Trophoblast cell (in vitro differentiated cells and primary cell): ENCODE results near the gene RAB35.

Source experiments
- DNase-seq, 2 donors: peaks; one replicate each; pipeline ENCODE4 v3.0.0-alpha.2; 2016
- H2AFZ ChIP-seq: 2 replicates; pipeline ENCODE4 v1.6.1; 2013; ENCODE audit warnings: low read length, moderate library complexity, mild to moderate bottlenecking; ENCODE audit not compliant: insufficient read depth, poor library complexity
- H2AK5ac ChIP-seq: 2 replicates; pipeline ENCODE4 v1.6.1; 2013; ENCODE audit warnings: mild to moderate bottlenecking, low read length
- H2BK120ac ChIP-seq: 2 replicates; pipeline ENCODE4 v1.6.1; 2013; ENCODE audit warnings: low read length, mild to moderate bottlenecking, moderate library complexity; ENCODE audit not compliant: insufficient read depth, poor library complexity
- H2BK12ac ChIP-seq: 2 replicates; pipeline ENCODE4 v1.6.1; 2013; ENCODE audit warnings: mild to moderate bottlenecking, low read length, moderate library complexity
- H2BK5ac ChIP-seq: 2 replicates; pipeline ENCODE4 v1.6.1; 2013; ENCODE audit warnings: low read length, low read depth, moderate library complexity, mild to moderate bottlenecking; ENCODE audit not compliant: poor library complexity
- H3K14ac ChIP-seq: 2 replicates; pipeline ENCODE4 v1.6.1; 2013; ENCODE audit warnings: mild to moderate bottlenecking, low read length
- H3K18ac ChIP-seq: 2 replicates; pipeline ENCODE4 v1.6.1; 2013; ENCODE audit warnings: mild to moderate bottlenecking, low read length
- H3K23ac ChIP-seq: 2 replicates; pipeline ENCODE4 v1.6.1; 2013; ENCODE audit warnings: low read length
- H3K27ac ChIP-seq: 2 replicates; pipeline ENCODE4 v1.5.1; 2013; ENCODE audit warnings: low read depth, mild to moderate bottlenecking, inconsistent platforms, low read length, moderate library complexity
- H3K27me3 ChIP-seq: 2 replicates; pipeline ENCODE4 v1.6.1; 2013; ENCODE audit warnings: inconsistent platforms, mild to moderate bottlenecking, low read length, moderate library complexity; ENCODE audit not compliant: insufficient read depth
- H3K36me3 ChIP-seq, 2 experiments: 1 replicate in 1 of 2; 2 replicates in 1 of 2; pipeline ENCODE4 v1.6.1; 2013; ENCODE audit warnings: low read length in 2 of 2, mild to moderate bottlenecking in 2 of 2, moderate library complexity in 1 of 2; ENCODE audit not compliant: insufficient read depth in 2 of 2, control insufficient read depth in 1 of 2
- H3K4ac ChIP-seq: 2 replicates; pipeline ENCODE4 v1.6.1; 2013; ENCODE audit warnings: low read depth, mild to moderate bottlenecking, low read length, moderate library complexity
- H3K4me1 ChIP-seq, 2 experiments: 1 replicate in 1 of 2; 2 replicates in 1 of 2; pipeline ENCODE4 v1.6.1; 2013; ENCODE audit warnings: low read length in 2 of 2, mild to moderate bottlenecking in 2 of 2, moderate library complexity in 1 of 2; ENCODE audit not compliant: insufficient read depth in 2 of 2, control insufficient read depth in 1 of 2
- H3K4me2 ChIP-seq: 2 replicates; pipeline ENCODE4 v1.6.1; 2013; ENCODE audit warnings: inconsistent platforms, mild to moderate bottlenecking, low read length, moderate library complexity
- H3K4me3 ChIP-seq: 2 replicates; pipeline ENCODE4 v1.5.1; 2013; ENCODE audit warnings: mild to moderate bottlenecking, low read depth, low read length, inconsistent platforms
- H3K79me1 ChIP-seq: one replicate; pipeline ENCODE4 v1.6.1; 2013; ENCODE audit warnings: low read length
- H3K79me2 ChIP-seq: 2 replicates; pipeline ENCODE4 v1.6.1; 2013; ENCODE audit warnings: low read length, mild to moderate bottlenecking; ENCODE audit not compliant: control insufficient read depth, insufficient read depth, poor library complexity
- H3K9ac ChIP-seq: 2 replicates; pipeline ENCODE4 v1.6.1; 2013; ENCODE audit warnings: mild to moderate bottlenecking, low read length
- H3K9me3 ChIP-seq: 2 replicates; pipeline ENCODE4 v1.6.1; 2013; ENCODE audit warnings: low read depth, mild to moderate bottlenecking, control low read depth, inconsistent platforms, low read length; ENCODE audit not compliant: insufficient read depth
- H4K12ac ChIP-seq: 2 replicates; pipeline ENCODE4 v1.6.1; 2013; ENCODE audit warnings: low read depth, mild to moderate bottlenecking, low read length, moderate library complexity
- H4K8ac ChIP-seq: 2 replicates; pipeline ENCODE4 v1.6.1; 2013; ENCODE audit warnings: low read depth, mild to moderate bottlenecking, low read length, moderate library complexity
- H4K91ac ChIP-seq: one replicate; pipeline ENCODE4 v1.6.1; 2013; ENCODE audit warnings: low read depth, mild to moderate bottlenecking, low read length, moderate library complexity
- WGBS: extraction: QIAGEN DNeasy Blood & Tissue Kit; methylation state at CpG from one replicate; pipeline ENCODE4 v1.1.7; 2013; ENCODE audit warnings: missing lambda C conversion rate; ENCODE audit not compliant: insufficient read length, insufficient coverage; ENCODE audit errors: extremely low coverage; 5-methylcytosine and 5-hydroxymethylcytosine counted together

RAB35 gene

GRCh38 chr12:120144215-120144614 is 27.7 kb upstream of the RAB35 start:
- Histone ChIP-seq H2AK5ac (no peak overlapping the region), H2BK5ac (no peak overlapping the region), H3K79me2 (no peaks in the 10 kb centered on the region), H3K4me2 (no peak overlapping the region), H3K23ac (no peak overlapping the region), H3K27me3 (no peaks in the 10 kb centered on the region), H3K14ac (no peak overlapping the region), H3K79me1 (no peaks in the 10 kb centered on the region), H2AFZ (no peak overlapping the region), H2BK120ac (no peak overlapping the region), H4K8ac (no peak overlapping the region), H3K36me3 (peaks cover 71 to 81% of the 10 kb centered on the region in 2 experiments), H3K4me3 (no peak overlapping the region), H4K91ac (no peak overlapping the region), H3K4ac (no peak overlapping the region), H3K27ac (no peak overlapping the region), H4K12ac (no peak overlapping the region), H3K9me3 (peaks cover 4% of the 10 kb centered on the region), H3K9ac (no peak overlapping the region), H3K18ac (no peak overlapping the region), H2BK12ac (no peak overlapping the region), H3K4me1 (no peaks in the 10 kb centered on the region)
- no peak for DNase-seq
- no CpG with 5 or more reads among the region's 11 CpGs for WGBS

DNA sequence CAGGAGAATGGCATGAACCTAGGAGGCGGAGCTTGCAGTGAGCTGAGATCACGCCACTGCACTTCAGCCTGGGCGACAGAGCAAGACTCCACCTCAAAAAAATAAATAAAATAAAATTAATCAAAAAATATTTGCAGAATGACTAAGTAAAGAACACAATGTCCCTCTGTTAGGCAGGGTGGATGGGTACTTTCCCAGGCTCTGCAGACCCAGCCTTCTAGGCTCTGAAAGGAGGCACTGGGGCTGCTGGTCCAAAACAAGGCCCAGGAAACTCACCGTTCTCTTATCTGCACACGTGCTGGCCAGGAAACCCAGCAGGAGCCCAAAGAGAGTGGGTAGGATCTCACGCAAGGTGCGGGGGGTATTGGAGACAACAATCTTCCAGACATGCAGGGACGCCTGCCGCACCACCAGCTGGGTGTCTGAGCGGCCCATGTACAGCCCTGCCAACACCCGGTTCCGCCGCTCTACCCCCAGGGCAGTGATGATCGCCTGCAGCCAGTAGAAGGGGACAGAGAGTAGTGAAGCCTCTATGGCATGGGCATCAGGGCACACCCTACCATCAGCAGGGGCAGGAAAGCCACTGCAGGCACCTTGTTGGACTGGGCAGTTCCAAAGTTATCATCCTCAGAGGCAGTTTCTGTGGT is 25.8 kb upstream of the RAB35 start:
- Histone ChIP-seq H4K12ac (no peak overlapping the region), H2BK120ac (no peak overlapping the region), H3K27me3 (no peaks in the 10 kb centered on the region), H2BK5ac (no peak overlapping the region), H3K23ac (no peak overlapping the region), H4K91ac (no peak overlapping the region), H3K9me3 (peaks cover 4% of the 10 kb centered on the region), H3K18ac (no peak overlapping the region), H3K79me1 (no peaks in the 10 kb centered on the region), H2BK12ac (no peak overlapping the region), H2AK5ac (no peak overlapping the region), H3K27ac (no peak overlapping the region), H2AFZ (no peak overlapping the region), H3K4me2 (no peak overlapping the region), H3K4ac (no peak overlapping the region), H3K36me3 (peaks cover 77 to 79% of the 10 kb centered on the region in 2 experiments), H4K8ac (no peak overlapping the region), H3K14ac (no peak overlapping the region), H3K9ac (no peak overlapping the region), H3K4me1 (no peaks in the 10 kb centered on the region), H3K79me2 (no peaks in the 10 kb centered on the region), H3K4me3 (no peak overlapping the region)
- DNase-seq = no peak
- whole genome bisulfite sequencing = no CpG with 5 or more reads among the region's 14 CpGs

DNA sequence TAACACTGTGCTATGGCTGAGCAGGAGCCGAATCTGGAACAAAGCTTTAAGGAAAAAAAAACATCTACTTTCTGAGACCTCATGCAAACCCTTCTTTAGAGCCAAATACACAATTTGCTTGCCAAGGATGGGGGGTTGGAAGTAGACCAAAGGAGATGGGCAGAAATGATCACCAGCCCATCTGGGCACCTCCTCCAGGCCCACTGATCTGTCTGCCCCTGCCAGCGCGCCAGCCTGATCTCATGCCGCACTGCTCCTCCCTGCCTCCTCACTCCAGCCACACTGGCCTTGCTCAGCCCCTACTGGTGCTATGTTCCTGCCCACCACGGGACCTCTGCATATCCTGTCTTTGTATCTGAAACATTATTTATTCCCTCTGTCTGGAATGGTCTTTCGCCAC is 24.8 kb upstream of the RAB35 start:
- Histone ChIP-seq H2BK12ac (no peak overlapping the region), H3K36me3 (peaks cover 79% of the 10 kb centered on the region in 2 experiments), H2AK5ac (no peak overlapping the region), H3K4me3 (no peak overlapping the region), H3K4me1 (peaks cover 0 to 3% of the 10 kb centered on the region in 2 experiments), H3K9ac (no peak overlapping the region), H4K8ac (no peak overlapping the region), H2BK120ac (no peak overlapping the region), H3K79me2 (no peaks in the 10 kb centered on the region), H3K9me3 (peaks cover 4% of the 10 kb centered on the region), H3K23ac (no peak overlapping the region), H4K12ac (no peak overlapping the region), H3K27ac (no peak overlapping the region), H3K18ac (no peak overlapping the region), H3K79me1 (no peaks in the 10 kb centered on the region), H3K4ac (no peak overlapping the region), H3K14ac (no peak overlapping the region), H4K91ac (no peak overlapping the region), H3K4me2 (no peak overlapping the region), H2AFZ (no peak overlapping the region), H3K27me3 (no peaks in the 10 kb centered on the region), H2BK5ac (no peak overlapping the region)
- DNase-seq = no peak
- no CpG with 5 or more reads among the region's 6 CpGs for WGBS

GRCh38 chr12:120140603-120141002 is 24.1 kb upstream of the RAB35 start:
- H3K14ac ChIP-seq = no peak overlapping the region
- no peaks in the 10 kb centered on the region for H3K79me2 ChIP-seq
- no peak overlapping the region for H2AK5ac ChIP-seq
- H2BK5ac ChIP-seq = no peak overlapping the region
- no peak overlapping the region for H3K4me2 ChIP-seq
- peaks cover 0 to 3% of the 10 kb centered on the region in 2 experiments for H3K4me1 ChIP-seq
- H3K4ac ChIP-seq = no peak overlapping the region
- H2BK12ac ChIP-seq = no peak overlapping the region
- H3K36me3 ChIP-seq = peaks cover 78 to 82% of the 10 kb centered on the region in 2 experiments
- H3K4me3 ChIP-seq = no peak overlapping the region
- H3K27ac ChIP-seq = no peak overlapping the region
- no peak overlapping the region for H4K8ac ChIP-seq
- no peak overlapping the region for H3K9ac ChIP-seq
- H3K18ac ChIP-seq = no peak overlapping the region
- H2BK120ac ChIP-seq = no peak overlapping the region
- H4K12ac ChIP-seq = no peak overlapping the region
- no peak overlapping the region for H3K23ac ChIP-seq
- H4K91ac ChIP-seq = no peak overlapping the region
- DNase-seq = no peak
- H3K27me3 ChIP-seq = no peaks in the 10 kb centered on the region
- H2AFZ ChIP-seq = no peak overlapping the region
- WGBS = no CpG with 5 or more reads among the region's 9 CpGs
- H3K79me1 ChIP-seq = no peaks in the 10 kb centered on the region
- H3K9me3 ChIP-seq = peaks cover 4% of the 10 kb centered on the region
